Activated T-cell treated with anti-CD3 and anti-CD28 coated beads for 24 hours (primary cell): ENCODE measurements around the gene CLSTN2.

Experiments used
- DNase-seq: peaks from one replicate; pipeline ENCODE4 v3.0.0-alpha.2; 2020; ENCODE audit warnings: low read depth

The CLSTN2 gene

GRCh38 chr3:140424211-140424610, 489.2 kb downstream of the CLSTN2 start:
- DNase-seq = no peak

- DNase-seq = no peak
These were observed 489.7 kb downstream of the CLSTN2 start for GRCh38 chr3:140424726-140425125.

- no peak for DNase-seq
These were observed 492.8 kb downstream of the CLSTN2 start for GRCh38 chr3:140427786-140428185.

- DNase-seq = no peak
These were observed 493.4 kb downstream of the CLSTN2 start for GRCh38 chr3:140428380-140428779.

GRCh38 chr3:140429791-140430190, 494.8 kb downstream of the CLSTN2 start:
- no peak for DNase-seq

- no peak for DNase-seq
These were observed 495.5 kb downstream of the CLSTN2 start for GRCh38 chr3:140430494-140430893.

GRCh38 chr3:140432229-140432669, 497.3 kb downstream of the CLSTN2 start:
- no peak for DNase-seq

- no peak for DNase-seq
These were observed 498.4 kb downstream of the CLSTN2 start for GRCh38 chr3:140433431-140433830.

- DNase-seq = no peak
These were observed 499.4 kb downstream of the CLSTN2 start for GRCh38 chr3:140434261-140434905.

- DNase-seq = no peak
These were observed 501.4 kb downstream of the CLSTN2 start for GRCh38 chr3:140436421-140436820.

GRCh38 chr3:140438736-140439470, 503.9 kb downstream of the CLSTN2 start:
- no peak for DNase-seq

- DNase-seq = no peak
These were observed 504.5 kb downstream of the CLSTN2 start for GRCh38 chr3:140439527-140439926.

- DNase-seq = no peak
These were observed 505.5 kb downstream of the CLSTN2 start for GRCh38 chr3:140440446-140440845.

- no peak for DNase-seq
These were observed 506.0 kb downstream of the CLSTN2 start for GRCh38 chr3:140441006-140441405.

GRCh38 chr3:140442621-140443020, 507.6 kb downstream of the CLSTN2 start:
- no peak for DNase-seq

GRCh38 chr3:140443073-140443472, 508.1 kb downstream of the CLSTN2 start:
- no peak for DNase-seq

- no peak for DNase-seq
These were observed 508.8 kb downstream of the CLSTN2 start for GRCh38 chr3:140443806-140444205.

GRCh38 chr3:140446734-140447133, 511.7 kb downstream of the CLSTN2 start:
- no peak for DNase-seq

GRCh38 chr3:140447136-140447535, 512.2 kb downstream of the CLSTN2 start:
- DNase-seq = no peak

GRCh38 chr3:140448001-140448400, 513.0 kb downstream of the CLSTN2 start:
- no peak for DNase-seq

- DNase-seq = no peak
These were observed 514.6 kb downstream of the CLSTN2 start for GRCh38 chr3:140449413-140450256.

- DNase-seq = no peak
These were observed 518.8 kb downstream of the CLSTN2 start for GRCh38 chr3:140453750-140454149.
